Peyer's patch (tissue), 4 donors: ENCODE results near the gene CAMSAP1. TPM values are rescaled to one million over a fixed set of nuclear protein-coding genes. Genes with fewer than 3 reads are reported as not detected.

Source experiments
- DNase-seq, 3 donors: peaks; one replicate each; pipeline ENCODE4 v3.0.0-alpha.2; 2017 to 2019
- H3K27ac ChIP-seq, 4 donors: fragments of 200-600 bp; sonication (generic); one replicate each; pipeline ENCODE4 v1.5.1; 2016 to 2019
- H3K27me3 ChIP-seq, 2 donors: fragments of 200-600 bp; sonication (generic); one replicate each; pipeline ENCODE4 v1.5.1; 2019
- H3K36me3 ChIP-seq, 3 donors: fragments of 200-600 bp; sonication (generic); one replicate each; pipeline ENCODE4 v1.5.1; 2016 to 2019
- H3K4me1 ChIP-seq, 4 donors: fragments of 200-600 bp; sonication (generic); one replicate each; pipeline ENCODE4 v1.5.1; 2016 to 2019
- H3K4me3 ChIP-seq, 4 donors: fragments of 200-600 bp; sonication (generic); 1 replicate in 3 of 4; 2 replicates in 1 of 4; pipeline ENCODE4 v1.5.1; 2016 to 2019; ENCODE audit warnings: mild to moderate bottlenecking in 1 of 4
- H3K9me3 ChIP-seq, 4 donors: fragments of 200-600 bp; sonication (generic); one replicate each; pipeline ENCODE4 v1.5.1; 2016 to 2019; ENCODE audit warnings: mild to moderate bottlenecking in 1 of 4
- POLR2A ChIP-seq, 2 donors: fragments of 450-650 bp; IDR thresholded peaks; one replicate each; pipeline ENCODE4 v1.5.1; 2017; ENCODE audit warnings: antibody characterized with exemption in 2 of 2, mild to moderate bottlenecking in 2 of 2, moderate library complexity in 2 of 2
- total RNA-seq, 4 donors: library from RNA; depleted of rRNA; stranded (reverse); fragments of >200 nt; gene quantifications; one replicate each; pipeline ENCODE4 v1.1.0, GENCODE V29; 2016
- TF ChIP-seq, protein P1 (sequence below), 6 experiments: fragments of 450-650 bp in 4 of 6; fragments of 200-600 bp in 2 of 6; sonication (generic) in 1 of 6; IDR thresholded peaks; one replicate each; pipeline ENCODE4 v1.5.1; 2017 to 2019; ENCODE audit warnings: antibody characterized with exemption in 6 of 6, mild to moderate bottlenecking in 3 of 6, moderate library complexity in 1 of 6

CAMSAP1 gene
- total RNA-seq, 4 donors from 2014 or later: 21.0 to 30.5 (median 24.2) TPM

DNA sequence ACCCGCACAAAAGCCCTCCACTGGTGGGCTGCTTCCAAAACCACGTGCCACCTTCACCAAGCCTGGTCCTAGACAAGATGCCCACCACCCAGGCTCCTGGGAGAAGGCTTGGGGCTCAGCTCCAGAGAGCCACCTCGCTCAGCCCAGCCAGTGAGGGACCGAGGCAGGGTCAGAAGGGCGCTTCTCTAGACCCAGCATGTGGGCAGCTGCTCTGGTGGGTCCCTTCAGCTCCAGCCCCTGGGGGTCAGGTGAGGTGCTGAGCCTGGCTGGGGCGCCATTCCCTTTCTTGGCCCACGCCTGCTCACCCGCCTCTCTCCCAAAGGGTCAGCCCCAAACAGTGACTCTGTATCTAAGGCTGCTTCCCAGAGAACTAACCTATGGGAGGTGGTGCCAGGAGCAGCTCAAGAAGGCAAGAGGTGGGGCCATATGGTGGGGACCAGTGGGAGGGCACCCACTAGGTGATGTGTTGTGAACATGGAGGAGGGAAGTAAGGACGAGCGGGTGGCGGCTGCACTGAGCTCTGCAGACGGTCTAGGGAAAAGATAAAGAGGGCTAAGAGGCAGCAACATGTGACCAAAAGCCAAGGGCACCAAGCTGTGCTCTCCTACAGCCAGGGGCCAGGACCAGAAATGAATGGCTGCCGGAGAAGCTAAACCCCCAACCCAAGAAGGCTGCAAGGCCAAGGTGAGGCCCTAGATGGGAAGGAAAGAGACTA is 79.3 kb downstream of the CAMSAP1 start:
- no peak overlapping the region for H3K27ac ChIP-seq
- peak in 1 of 3 donors; percentile 37 for DNase-seq
- TF ChIP-seq POLR2A (IDR thresholded peaks at IDR 0.05): no peak
- TF ChIP-seq, protein P1, sequence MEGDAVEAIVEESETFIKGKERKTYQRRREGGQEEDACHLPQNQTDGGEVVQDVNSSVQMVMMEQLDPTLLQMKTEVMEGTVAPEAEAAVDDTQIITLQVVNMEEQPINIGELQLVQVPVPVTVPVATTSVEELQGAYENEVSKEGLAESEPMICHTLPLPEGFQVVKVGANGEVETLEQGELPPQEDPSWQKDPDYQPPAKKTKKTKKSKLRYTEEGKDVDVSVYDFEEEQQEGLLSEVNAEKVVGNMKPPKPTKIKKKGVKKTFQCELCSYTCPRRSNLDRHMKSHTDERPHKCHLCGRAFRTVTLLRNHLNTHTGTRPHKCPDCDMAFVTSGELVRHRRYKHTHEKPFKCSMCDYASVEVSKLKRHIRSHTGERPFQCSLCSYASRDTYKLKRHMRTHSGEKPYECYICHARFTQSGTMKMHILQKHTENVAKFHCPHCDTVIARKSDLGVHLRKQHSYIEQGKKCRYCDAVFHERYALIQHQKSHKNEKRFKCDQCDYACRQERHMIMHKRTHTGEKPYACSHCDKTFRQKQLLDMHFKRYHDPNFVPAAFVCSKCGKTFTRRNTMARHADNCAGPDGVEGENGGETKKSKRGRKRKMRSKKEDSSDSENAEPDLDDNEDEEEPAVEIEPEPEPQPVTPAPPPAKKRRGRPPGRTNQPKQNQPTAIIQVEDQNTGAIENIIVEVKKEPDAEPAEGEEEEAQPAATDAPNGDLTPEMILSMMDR (IDR thresholded peaks at IDR 0.05): no peak
- no peak overlapping the region for H3K4me3 ChIP-seq
- no peaks in the 10 kb centered on the region for H3K4me1 ChIP-seq
- no peaks in the 10 kb centered on the region for H3K27me3 ChIP-seq
- H3K36me3 ChIP-seq: peaks cover 0 to 31% (median 0%) of the 10 kb centered on the region in 3 donors
- peaks cover 0 to 6% (median 2%) of the 10 kb centered on the region in 4 donors for H3K9me3 ChIP-seq

- Histone ChIP-seq H3K9me3 (peaks cover 0 to 6% (median 2%) of the 10 kb centered on the region in 4 donors), H3K36me3 (peaks cover 0 to 38% (median 0%) of the 10 kb centered on the region in 3 donors), H3K27ac (no peak overlapping the region), H3K4me1 (no peaks in the 10 kb centered on the region), H3K27me3 (no peaks in the 10 kb centered on the region), H3K4me3 (no peak overlapping the region)
- no peak for DNase-seq
- TF ChIP-seq, protein P1 (IDR thresholded peaks at IDR 0.05): no peak
- no peak for TF ChIP-seq POLR2A (IDR thresholded peaks at IDR 0.05)
Measured at GRCh38 chr9:135827301-135827700, 80.0 kb downstream of the CAMSAP1 start.

- Histone ChIP-seq H3K27ac (no peak overlapping the region), H3K9me3 (peaks cover 0 to 6% (median 2%) of the 10 kb centered on the region in 4 donors), H3K36me3 (peaks cover 0 to 49% (median 0%) of the 10 kb centered on the region in 3 donors), H3K27me3 (no peaks in the 10 kb centered on the region), H3K4me1 (no peaks in the 10 kb centered on the region), H3K4me3 (no peak overlapping the region)
- TF ChIP-seq, protein P1 (IDR thresholded peaks at IDR 0.05): no peak
- no peak for TF ChIP-seq POLR2A (IDR thresholded peaks at IDR 0.05)
- DNase-seq: peak in 1 of 3 donors; percentile 27
Measured at GRCh38 chr9:135826188-135826545, 81.2 kb downstream of the CAMSAP1 start.

GRCh38 chr9:135825435-135826187 is 81.7 kb downstream of the CAMSAP1 start:
- peak in 2 of 3 donors; percentile 33 to 34 for DNase-seq
- H3K36me3 ChIP-seq: peaks cover 0 to 55% (median 0%) of the 10 kb centered on the region in 3 donors
- H3K4me3 ChIP-seq: no peak overlapping the region
- H3K27ac ChIP-seq: no peak overlapping the region
- H3K9me3 ChIP-seq: peaks cover 0 to 6% (median 2%) of the 10 kb centered on the region in 4 donors
- TF ChIP-seq, protein P1 (IDR thresholded peaks at IDR 0.05): no peak
- TF ChIP-seq POLR2A (IDR thresholded peaks at IDR 0.05): no peak
- H3K4me1 ChIP-seq: no peaks in the 10 kb centered on the region
- no peaks in the 10 kb centered on the region for H3K27me3 ChIP-seq

- H3K9me3 ChIP-seq: no peaks in the 10 kb centered on the region
- TF ChIP-seq, protein P1 (IDR thresholded peaks at IDR 0.05): no peak
- TF ChIP-seq POLR2A (IDR thresholded peaks at IDR 0.05): no peak
- H3K4me3 ChIP-seq: no peak overlapping the region
- H3K27me3 ChIP-seq: no peaks in the 10 kb centered on the region
- H3K36me3 ChIP-seq: peaks cover 0 to 76% (median 0%) of the 10 kb centered on the region in 3 donors
- DNase-seq: peak in 1 of 3 donors; percentile 38
- H3K4me1 ChIP-seq: no peaks in the 10 kb centered on the region
- H3K27ac ChIP-seq: no peak overlapping the region
Measured at GRCh38 chr9:135823036-135823435, 84.3 kb downstream of the CAMSAP1 start.
